ENCODE measurements around the gene TMEM131L.
"Not testable (repeated sequence)": the region's sequence is repeated elsewhere in the genome, so short reads cannot be mapped to it uniquely, and the experiment has no call there.

TMEM131L gene

DNA sequence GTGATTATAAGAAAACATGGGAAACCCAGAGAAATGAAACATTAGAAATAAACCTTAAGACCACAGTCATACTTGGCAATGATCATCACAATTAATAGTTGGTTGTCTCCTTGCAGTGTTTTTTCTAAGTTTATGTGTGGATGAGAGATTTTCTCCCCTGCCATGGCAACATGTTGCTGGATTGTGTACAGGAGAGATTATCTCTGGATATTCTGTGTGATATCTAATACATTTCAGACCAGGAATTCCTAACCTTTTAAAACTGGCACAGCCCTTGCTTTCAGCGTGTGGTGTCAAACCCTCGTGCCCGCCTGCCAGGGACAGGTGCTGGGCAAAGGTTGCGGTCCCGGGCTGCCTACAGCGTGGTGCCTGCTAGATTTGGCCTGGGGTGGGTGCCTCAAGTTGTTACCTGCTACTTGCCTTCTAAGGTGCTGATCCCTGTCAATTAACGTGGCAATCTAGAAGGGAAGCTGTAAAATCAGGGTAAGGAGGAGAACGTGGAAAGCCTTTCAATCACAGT lies 100.5 kb downstream of the TMEM131L start:
- Histone ChIP-seq H4K91ac (ENCODE audit: low read depth, low read length) (no peak overlapping the region), H3K4me3 (ENCODE audit: low read depth, low read length) (no peak overlapping the region), H2AK5ac (ENCODE audit: low read length) (no peak overlapping the region), H3K4me2 (ENCODE audit: low read length) (no peak overlapping the region), H3K14ac (ENCODE audit: low read length) (no peak overlapping the region), H3K4ac (ENCODE audit: low read depth, low read length) (no peak overlapping the region), H3K79me2 (ENCODE audit: control insufficient read depth, insufficient read depth, low read length, poor library complexity) (no peaks in the 10 kb centered on the region), H3K36me3 (ENCODE audit: control insufficient read depth in 1 of 2, insufficient read depth in 2 of 2, low read length in 2 of 2) (no peaks in the 10 kb centered on the region), H3K9me3 (ENCODE audit: insufficient read depth, low read depth, low read length) (no peaks in the 10 kb centered on the region), H3K79me1 (ENCODE audit: low read length) (no peaks in the 10 kb centered on the region), H3K23ac (ENCODE audit: low read length) (no peak overlapping the region), H2BK120ac (ENCODE audit: insufficient read depth, low read length, poor library complexity) (no peak overlapping the region), H3K18ac (ENCODE audit: low read length) (no peak overlapping the region), H3K4me1 (ENCODE audit: control insufficient read depth in 1 of 2, insufficient read depth in 2 of 2, low read length in 2 of 2) (peaks cover 3 to 7% of the 10 kb centered on the region in 2 experiments), H3K27ac (ENCODE audit: low read depth, low read length) (no peak overlapping the region), H2AFZ (ENCODE audit: insufficient read depth, low read length, poor library complexity) (no peak overlapping the region), H3K27me3 (ENCODE audit: insufficient read depth, low read length) (no peaks in the 10 kb centered on the region), H3K9ac (ENCODE audit: low read length) (no peak overlapping the region), H2BK5ac (ENCODE audit: low read depth, low read length, poor library complexity) (no peak overlapping the region), H4K12ac (ENCODE audit: low read depth, low read length) (no peak overlapping the region), H4K8ac (ENCODE audit: low read depth, low read length) (no peak overlapping the region), H2BK12ac (ENCODE audit: low read length) (no peak overlapping the region)
- no CpG with 5 or more reads among the region's 8 CpGs for WGBS (ENCODE audit: extremely low coverage, insufficient coverage, insufficient read length)
- DNase-seq = no peak

DNA sequence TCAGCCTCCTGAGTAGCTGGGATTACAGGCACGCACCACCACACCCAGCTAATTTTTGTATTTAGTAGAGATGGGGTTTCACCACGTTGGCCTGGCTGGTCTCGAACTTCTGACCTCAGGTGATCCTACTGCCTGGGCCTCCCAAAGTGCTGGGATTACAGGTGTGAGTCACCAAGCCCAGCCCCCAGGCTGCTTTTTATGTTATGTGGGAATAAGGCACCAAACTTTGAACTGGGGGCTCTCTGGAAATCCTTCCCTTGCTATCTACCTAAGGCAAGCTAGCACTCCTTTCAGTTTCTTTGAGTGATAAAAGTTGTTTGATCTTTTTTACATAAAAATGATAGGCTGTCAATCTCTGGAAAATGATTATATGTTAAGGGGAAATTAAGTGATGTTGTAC lies 101.5 kb downstream of the TMEM131L start:
- not testable (repeated sequence) for H3K27me3 ChIP-seq (ENCODE audit: insufficient read depth, low read length); H3K14ac ChIP-seq (ENCODE audit: low read length); H3K4me3 ChIP-seq (ENCODE audit: low read depth, low read length); DNase-seq; H4K12ac ChIP-seq (ENCODE audit: low read depth, low read length); H3K4me2 ChIP-seq (ENCODE audit: low read length); H4K8ac ChIP-seq (ENCODE audit: low read depth, low read length); H2AK5ac ChIP-seq (ENCODE audit: low read length); H2BK12ac ChIP-seq (ENCODE audit: low read length); H2BK120ac ChIP-seq (ENCODE audit: insufficient read depth, low read length, poor library complexity); H3K79me1 ChIP-seq (ENCODE audit: low read length); H3K4me1 ChIP-seq (ENCODE audit: control insufficient read depth in 1 of 2, insufficient read depth in 2 of 2, low read length in 2 of 2); H3K27ac ChIP-seq (ENCODE audit: low read depth, low read length); H2BK5ac ChIP-seq (ENCODE audit: low read depth, low read length, poor library complexity); H2AFZ ChIP-seq (ENCODE audit: insufficient read depth, low read length, poor library complexity); H3K9me3 ChIP-seq (ENCODE audit: insufficient read depth, low read depth, low read length); H3K23ac ChIP-seq (ENCODE audit: low read length); H3K36me3 ChIP-seq (ENCODE audit: control insufficient read depth in 1 of 2, insufficient read depth in 2 of 2, low read length in 2 of 2); H3K4ac ChIP-seq (ENCODE audit: low read depth, low read length); H3K79me2 ChIP-seq (ENCODE audit: control insufficient read depth, insufficient read depth, low read length, poor library complexity); H3K18ac ChIP-seq (ENCODE audit: low read length); H4K91ac ChIP-seq (ENCODE audit: low read depth, low read length); H3K9ac ChIP-seq (ENCODE audit: low read length)
- no CpG with 5 or more reads among the region's 3 CpGs for WGBS (ENCODE audit: extremely low coverage, insufficient coverage, insufficient read length)

DNA sequence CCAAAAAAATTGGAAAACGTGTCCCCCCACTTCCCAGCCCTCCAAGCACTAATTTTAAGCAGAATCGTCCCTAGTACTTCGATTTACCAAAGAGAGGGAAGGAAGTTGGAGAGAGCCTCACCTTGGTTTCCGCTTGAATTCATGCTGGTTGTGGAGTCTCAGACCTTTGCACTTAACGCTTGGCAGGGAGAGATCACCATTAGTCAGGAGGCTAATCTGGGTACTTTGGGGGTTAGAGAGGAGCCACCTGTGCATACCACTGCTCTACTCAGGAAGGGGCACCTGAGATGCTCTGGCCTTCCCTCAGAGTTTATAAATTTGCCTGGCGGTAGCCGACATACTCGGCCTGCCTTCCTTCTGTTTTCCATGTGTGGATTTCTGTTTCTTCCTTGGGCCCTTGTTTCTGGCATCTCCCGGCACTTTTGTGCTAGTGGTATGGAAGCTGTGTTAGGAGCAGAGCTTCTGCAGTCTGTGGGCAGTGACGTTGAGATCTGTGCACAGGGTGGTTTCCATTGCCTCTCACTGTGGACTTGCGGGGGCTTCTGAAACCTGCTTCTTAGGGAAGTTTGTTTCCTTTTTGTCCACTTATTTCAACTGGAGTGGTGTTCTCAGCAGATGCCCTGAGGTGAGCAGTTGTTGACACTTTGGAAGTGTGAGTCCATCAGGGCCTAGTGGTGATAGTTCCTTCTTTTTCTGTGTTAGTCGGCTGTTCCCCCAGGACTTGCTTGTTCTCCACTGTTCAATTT lies 104.2 kb downstream of the TMEM131L start:
- H3K27me3 ChIP-seq (ENCODE audit: insufficient read depth, low read length) = no peaks in the 10 kb centered on the region
- no peak overlapping the region for H2AFZ ChIP-seq (ENCODE audit: insufficient read depth, low read length, poor library complexity)
- no peak overlapping the region for H3K23ac ChIP-seq (ENCODE audit: low read length)
- H3K14ac ChIP-seq (ENCODE audit: low read length) = no peak overlapping the region
- H3K4me2 ChIP-seq (ENCODE audit: low read length) = no peak overlapping the region
- H4K8ac ChIP-seq (ENCODE audit: low read depth, low read length) = peak overlapping the region; percentile 3
- no CpG with 5 or more reads among the region's 12 CpGs for WGBS (ENCODE audit: extremely low coverage, insufficient coverage, insufficient read length)
- H2BK5ac ChIP-seq (ENCODE audit: low read depth, low read length, poor library complexity) = no peak overlapping the region
- peak overlapping the region; percentile 50 for H2AK5ac ChIP-seq (ENCODE audit: low read length)
- H3K27ac ChIP-seq (ENCODE audit: low read depth, low read length) = no peak overlapping the region
- no peak overlapping the region for H4K91ac ChIP-seq (ENCODE audit: low read depth, low read length)
- no peak overlapping the region for H3K18ac ChIP-seq (ENCODE audit: low read length)
- no peaks in the 10 kb centered on the region for H3K36me3 ChIP-seq (ENCODE audit: control insufficient read depth in 1 of 2, insufficient read depth in 2 of 2, low read length in 2 of 2)
- H3K4me3 ChIP-seq (ENCODE audit: low read depth, low read length) = no peak overlapping the region
- DNase-seq = no peak
- no peak overlapping the region for H3K9ac ChIP-seq (ENCODE audit: low read length)
- H3K4ac ChIP-seq (ENCODE audit: low read depth, low read length) = no peak overlapping the region
- peaks cover 3 to 7% of the 10 kb centered on the region in 2 experiments for H3K4me1 ChIP-seq (ENCODE audit: control insufficient read depth in 1 of 2, insufficient read depth in 2 of 2, low read length in 2 of 2)
- H4K12ac ChIP-seq (ENCODE audit: low read depth, low read length) = no peak overlapping the region
- peak overlapping the region; percentile 2 for H2BK12ac ChIP-seq (ENCODE audit: low read length)
- no peaks in the 10 kb centered on the region for H3K79me1 ChIP-seq (ENCODE audit: low read length)
- H3K9me3 ChIP-seq (ENCODE audit: insufficient read depth, low read depth, low read length) = no peaks in the 10 kb centered on the region
- H2BK120ac ChIP-seq (ENCODE audit: insufficient read depth, low read length, poor library complexity) = no peak overlapping the region
- no peaks in the 10 kb centered on the region for H3K79me2 ChIP-seq (ENCODE audit: control insufficient read depth, insufficient read depth, low read length, poor library complexity)

DNA sequence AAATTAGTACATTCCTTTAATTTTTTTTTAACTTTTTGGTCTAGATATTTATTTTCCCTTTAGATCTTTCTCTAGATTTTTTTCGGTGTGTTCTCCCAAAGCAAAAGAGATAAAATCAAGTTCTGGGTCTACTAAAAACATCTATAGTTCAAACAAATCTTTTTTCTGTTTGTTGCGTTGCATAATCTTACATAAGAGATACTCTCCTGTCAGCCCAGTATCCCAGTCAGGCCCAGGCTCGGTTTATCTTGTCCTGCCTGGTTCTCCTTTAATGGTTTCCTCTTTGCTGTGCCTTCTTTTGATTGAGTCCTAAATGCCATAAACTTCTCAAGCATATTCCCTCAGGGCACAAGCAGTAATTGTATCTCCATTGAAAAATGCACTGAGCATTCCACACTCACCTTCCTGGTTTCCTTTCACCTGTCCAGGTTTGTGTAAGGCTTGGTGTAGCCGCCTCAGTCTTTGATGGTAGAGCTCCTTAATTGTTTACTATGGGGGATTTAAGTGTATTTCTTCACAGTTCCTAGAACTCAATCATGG lies 104.9 kb downstream of the TMEM131L start:
- Histone ChIP-seq H3K4me1 (ENCODE audit: control insufficient read depth in 1 of 2, insufficient read depth in 2 of 2, low read length in 2 of 2) (peaks cover 3 to 7% of the 10 kb centered on the region in 2 experiments), H2AK5ac (ENCODE audit: low read length) (no peak overlapping the region), H3K27ac (ENCODE audit: low read depth, low read length) (no peak overlapping the region), H4K8ac (ENCODE audit: low read depth, low read length) (no peak overlapping the region), H4K12ac (ENCODE audit: low read depth, low read length) (no peak overlapping the region), H3K9ac (ENCODE audit: low read length) (no peak overlapping the region), H3K79me1 (ENCODE audit: low read length) (no peaks in the 10 kb centered on the region), H3K14ac (ENCODE audit: low read length) (no peak overlapping the region), H3K23ac (ENCODE audit: low read length) (no peak overlapping the region), H3K27me3 (ENCODE audit: insufficient read depth, low read length) (no peaks in the 10 kb centered on the region), H3K79me2 (ENCODE audit: control insufficient read depth, insufficient read depth, low read length, poor library complexity) (no peaks in the 10 kb centered on the region), H3K4me2 (ENCODE audit: low read length) (no peak overlapping the region), H2BK12ac (ENCODE audit: low read length) (no peak overlapping the region), H2AFZ (ENCODE audit: insufficient read depth, low read length, poor library complexity) (no peak overlapping the region), H4K91ac (ENCODE audit: low read depth, low read length) (no peak overlapping the region), H3K9me3 (ENCODE audit: insufficient read depth, low read depth, low read length) (no peaks in the 10 kb centered on the region), H3K4ac (ENCODE audit: low read depth, low read length) (no peak overlapping the region), H3K36me3 (ENCODE audit: control insufficient read depth in 1 of 2, insufficient read depth in 2 of 2, low read length in 2 of 2) (no peaks in the 10 kb centered on the region), H3K4me3 (ENCODE audit: low read depth, low read length) (no peak overlapping the region), H3K18ac (ENCODE audit: low read length) (no peak overlapping the region), H2BK5ac (ENCODE audit: low read depth, low read length, poor library complexity) (no peak overlapping the region), H2BK120ac (ENCODE audit: insufficient read depth, low read length, poor library complexity) (no peak overlapping the region)
- peak; percentile 55 to 89 for DNase-seq
- no CpG with 5 or more reads among the region's 4 CpGs for WGBS (ENCODE audit: extremely low coverage, insufficient coverage, insufficient read length)
